NOMO-1 treated with dmso at 0.1 percent for 144 hours (cell line): ENCODE results near the gene PABPC1L2B.
"Not testable (repeated sequence)": the region's sequence is repeated elsewhere in the genome, so short reads cannot be mapped to it uniquely, and the experiment has no call there.

Source experiments
- DNase-seq: peaks from one replicate; lab custom pipeline; 2025; ENCODE audit not compliant: unreplicated experiment; lab: John Stamatoyannopoulos, UW

PABPC1L2B gene

GRCh38 chrX:73002733-73003132, at the start of gene PABPC1L2B:
TSS of gene PABPC1L2B (plus strand) at chrX:73002939. CDS start at chrX:73003643, 704 bp downstream.
- DNase-seq, result not testable (repeated sequence)

- DNase-seq, result not testable (repeated sequence)
Measured at GRCh38 chrX:72959971-72960370, 42.8 kb upstream of the PABPC1L2B start.

DNA sequence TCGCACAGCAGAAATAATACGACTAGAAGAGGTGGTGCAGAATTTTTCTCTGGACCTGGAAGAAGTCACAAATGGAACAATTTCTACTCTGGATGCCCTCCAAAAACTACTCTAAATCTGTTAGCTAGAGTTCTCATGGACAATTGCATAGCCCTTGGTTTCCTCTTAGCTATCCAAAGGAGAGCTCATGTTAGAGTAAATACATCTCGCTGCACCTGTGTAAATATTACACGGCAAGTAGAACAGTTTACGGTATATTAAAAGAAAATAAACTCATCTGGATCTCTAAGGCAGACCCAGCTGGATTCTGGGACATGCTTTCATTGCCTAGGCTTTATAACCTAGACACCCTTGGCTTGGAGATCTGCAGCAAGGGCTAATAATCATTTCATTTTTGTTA, 30.9 kb upstream of the PABPC1L2B start:
- DNase-seq, result not testable (repeated sequence)

DNA sequence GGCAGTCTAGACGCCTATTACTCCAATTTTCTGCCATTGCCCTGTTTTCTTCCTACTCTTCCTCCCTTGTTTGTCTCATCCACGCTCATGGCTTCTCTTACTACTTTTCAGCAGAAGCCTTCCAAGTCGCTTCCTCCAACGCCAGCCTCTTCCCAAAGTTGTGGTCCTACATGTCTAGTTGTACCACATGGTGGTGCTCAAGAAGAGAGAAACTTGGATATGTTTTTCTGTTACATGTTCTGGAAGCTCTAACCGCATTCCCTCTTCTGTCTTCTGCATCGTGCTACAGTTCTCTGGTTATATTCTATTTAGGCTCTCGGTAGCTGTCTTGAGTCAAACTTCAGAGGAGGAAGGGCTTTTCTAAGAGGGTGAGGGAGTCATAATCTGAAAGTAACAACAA, 27.9 kb upstream of the PABPC1L2B start:
- not testable (repeated sequence) for DNase-seq

GRCh38 chrX:72980894-72981469, 21.8 kb upstream of the PABPC1L2B start:
- not testable (repeated sequence) for DNase-seq

DNA sequence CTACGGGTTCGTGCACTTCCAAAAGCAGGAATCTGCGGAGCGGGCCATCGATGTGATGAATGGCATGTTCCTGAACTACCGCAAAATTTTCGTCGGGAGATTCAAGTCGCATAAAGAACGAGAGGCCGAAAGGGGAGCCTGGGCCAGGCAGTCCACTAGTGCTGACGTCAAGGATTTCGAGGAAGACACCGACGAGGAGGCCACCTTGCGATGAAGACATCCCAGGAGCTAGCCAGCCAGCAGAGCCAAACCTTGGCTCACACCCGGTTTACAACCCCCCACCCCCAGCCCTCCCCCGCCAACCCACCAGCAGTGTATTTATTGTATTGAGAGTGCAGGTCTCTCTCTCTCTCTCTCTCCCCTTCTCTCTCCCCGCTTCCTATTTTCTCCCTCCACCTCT, 1.3 kb downstream of the PABPC1L2B start:
- DNase-seq, result not testable (repeated sequence)

DNA sequence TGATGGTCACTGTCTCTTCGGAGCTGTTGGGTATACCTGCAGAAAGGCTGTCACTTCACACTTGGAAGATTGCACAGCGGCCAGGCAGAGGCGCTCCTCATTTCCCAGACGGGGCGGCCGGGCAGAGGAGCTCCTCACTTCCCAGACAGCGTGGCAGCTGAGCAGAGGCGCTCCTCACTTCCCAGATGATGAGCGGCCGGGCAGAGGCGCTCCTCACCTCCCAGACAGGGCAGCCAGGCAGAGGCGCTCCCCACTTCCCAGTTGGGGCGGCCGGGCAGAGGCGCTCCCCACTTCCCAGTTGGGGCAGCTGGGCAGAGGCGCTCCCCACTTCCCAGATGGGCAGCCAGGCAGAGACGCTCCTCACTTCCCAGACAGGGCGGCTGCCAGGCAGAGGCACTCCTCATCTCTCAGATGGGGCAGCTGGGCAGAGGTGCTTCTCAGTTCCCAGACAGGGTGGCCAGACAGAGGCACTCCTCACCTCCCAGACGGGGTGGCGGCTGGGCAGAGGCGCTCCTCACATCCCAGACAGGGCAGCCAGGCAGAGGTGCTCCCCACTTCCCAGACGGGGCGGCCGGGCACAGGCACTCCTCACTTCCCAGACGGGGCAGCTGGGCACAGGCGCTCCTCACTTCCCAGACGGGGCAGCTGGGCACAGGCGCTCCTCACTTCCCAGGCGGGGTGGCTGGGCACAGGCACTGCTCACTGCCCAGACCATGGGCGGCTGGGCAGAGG, 18.8 kb downstream of the PABPC1L2B start:
- DNase-seq, result no peak

DNA sequence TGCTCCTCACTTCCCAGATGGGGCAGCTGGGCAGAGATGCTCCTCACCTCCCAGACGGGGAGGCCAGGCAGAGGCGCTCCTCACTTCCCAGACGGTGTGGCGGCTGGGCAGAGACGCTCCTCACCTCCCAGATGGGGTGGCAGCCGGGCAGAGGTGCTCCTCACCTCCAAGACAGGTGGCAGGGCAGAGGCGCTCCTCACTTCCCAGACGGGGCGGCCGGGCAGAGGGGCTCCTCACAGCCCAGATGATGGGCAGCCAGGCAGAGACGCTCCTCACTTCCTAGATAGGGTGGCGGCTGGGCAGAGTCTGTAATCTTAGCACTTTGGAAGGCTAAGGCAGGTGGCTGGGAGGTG, 19.3 kb downstream of the PABPC1L2B start:
- not testable (repeated sequence) for DNase-seq

DNA sequence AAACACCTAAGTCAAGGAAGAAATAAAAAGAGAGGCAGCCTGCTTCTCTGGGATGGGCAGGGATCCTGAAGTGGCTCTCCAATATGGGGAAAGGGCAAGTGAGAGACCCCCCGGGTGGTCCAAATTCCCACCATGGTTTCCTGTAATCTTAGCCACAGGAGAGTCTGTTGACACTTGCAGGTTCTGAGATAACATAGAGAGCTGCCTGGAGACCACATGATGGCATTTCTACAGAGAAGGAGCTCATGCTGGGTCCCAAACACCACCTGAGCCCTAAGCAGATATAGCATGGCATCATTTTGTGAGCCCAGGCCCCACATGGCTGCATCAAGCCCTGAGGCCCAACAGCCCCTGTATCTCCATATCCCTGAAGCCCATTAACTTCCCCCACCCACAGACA, 26.1 kb downstream of the PABPC1L2B start:
- no peak for DNase-seq
